Stimulated activated CD4-positive, alpha-beta T cell treated with anti-CD3 and anti-CD28 coated beads, TNF-alpha, amount 100 ng/mL, for 48 hours (primary cell): ENCODE measurements around the gene MAST3.
A peak's percentile ranks its signal among the peaks of the same experiment; 100 is the strongest.
"Not testable (repeated sequence)": the region's sequence is repeated elsewhere in the genome, so short reads cannot be mapped to it uniquely, and the experiment has no call there.

Experiments used
- DNase-seq, 3 donors: peaks; one replicate each; pipeline ENCODE4 v3.0.0-alpha.2; 2020; ENCODE audit warnings: low read depth in 3 of 3

Gene MAST3

GRCh38 chr19:18086590-18087138, 10.9 kb upstream of the MAST3 start, which contains the start of gene IL12RB1:
TSS of gene IL12RB1 (minus strand) at chr19:18086934. CDS start at chr19:18086823, 111 bp downstream.
- peak in 1 of 3 donors; percentile 34 for DNase-seq

GRCh38 chr19:18089096-18089541, 8.5 kb upstream of the MAST3 start:
- DNase-seq: peak; percentile 17 to 52 (median 49)

GRCh38 chr19:18089726-18090125, 7.9 kb upstream of the MAST3 start:
- DNase-seq: no peak

GRCh38 chr19:18090545-18091216, 6.9 kb upstream of the MAST3 start:
- no peak for DNase-seq

GRCh38 chr19:18091217-18091608, 6.4 kb upstream of the MAST3 start:
- DNase-seq: peak; percentile 70 to 83 (median 76)

GRCh38 chr19:18093439-18094161, 4.0 kb upstream of the MAST3 start:
- no peak for DNase-seq

- DNase-seq: no peak
Measured at GRCh38 chr19:18096258-18096657, 1.3 kb upstream of the MAST3 start.

GRCh38 chr19:18097993-18098890, 664 bp downstream of the MAST3 start:
- DNase-seq: no peak

GRCh38 chr19:18098891-18099622, 1.5 kb downstream of the MAST3 start:
- no peak for DNase-seq

- DNase-seq: no peak
Measured at GRCh38 chr19:18099623-18099995, 2.0 kb downstream of the MAST3 start.

GRCh38 chr19:18100710-18101109, 3.1 kb downstream of the MAST3 start:
- DNase-seq: no peak

GRCh38 chr19:18101268-18101667, 3.7 kb downstream of the MAST3 start:
- no peak for DNase-seq

- DNase-seq: no peak
Measured at GRCh38 chr19:18102916-18103542, 5.5 kb downstream of the MAST3 start.

GRCh38 chr19:18104793-18105131, 7.2 kb downstream of the MAST3 start:
- DNase-seq: no peak

GRCh38 chr19:18105259-18105658, 7.7 kb downstream of the MAST3 start:
- not testable (repeated sequence) for DNase-seq

GRCh38 chr19:18107235-18107634, 9.7 kb downstream of the MAST3 start:
- no peak for DNase-seq

GRCh38 chr19:18108897-18109296, 11.3 kb downstream of the MAST3 start:
- no peak for DNase-seq

- DNase-seq: no peak
Measured at GRCh38 chr19:18109341-18109732, 11.8 kb downstream of the MAST3 start.

- no peak for DNase-seq
Measured at GRCh38 chr19:18109733-18110608, 12.4 kb downstream of the MAST3 start.
